Colonic mucosa (tissue), 4 donors: ENCODE results near the gene NDNF. TPM values are rescaled to one million over a fixed set of nuclear protein-coding genes. Genes with fewer than 3 reads are reported as not detected.

Source experiments
- DNase-seq: peaks from one replicate; pipeline ENCODE4 v3.0.0-alpha.2; 2020
- H3K27ac ChIP-seq: fragments of 200-600 bp; one replicate; pipeline ENCODE4 v1.8.0; 2021
- H3K27me3 ChIP-seq: fragments of 200-600 bp; one replicate; pipeline ENCODE4 v1.8.0; 2021
- H3K36me3 ChIP-seq: fragments of 200-600 bp; one replicate; pipeline ENCODE4 v1.8.0; 2021
- H3K4me1 ChIP-seq: fragments of 200-600 bp; one replicate; pipeline ENCODE4 v1.8.0; 2021; ENCODE audit warnings: mild to moderate bottlenecking
- H3K4me3 ChIP-seq: fragments of 200-600 bp; one replicate; pipeline ENCODE4 v1.8.0; 2021
- H3K9ac ChIP-seq, 2 donors: one replicate each; pipeline ENCODE4 v1.7.0; 2013; ENCODE audit warnings: control low read depth in 2 of 2, low read depth in 2 of 2, low read length in 2 of 2
- H3K9me3 ChIP-seq: fragments of 200-600 bp; one replicate; pipeline ENCODE4 v1.8.0; 2021
- CTCF ChIP-seq: fragments of 200-600 bp; IDR thresholded peaks from one replicate; pipeline ENCODE4 v1.8.0; 2022; ENCODE audit warnings: antibody characterized with exemption, mild to moderate bottlenecking
- intact Hi-C: fragments of 100-400 bp; cut with DNase I; formaldehyde crosslinking; loops from one replicate; pipeline ENCODE4 v1.14.1; 2022
- total RNA-seq, 2 donors: library from RNA; stranded (reverse); fragmentation: NEBNext Ultra II Directional in 1 of 2; extraction: Animal tissue kit (Norgen Biotek cat#: 25700) in 1 of 2; gene quantifications; one replicate each; pipeline ENCODE4 v1.2.1, GENCODE V29; 2021
- donor health status: healthy.
- donor health status: DM: no; HTN: no; CAD: no.
- donor health status: DM: no; HTN: no; CAD: no.

Gene NDNF
- total RNA-seq, result 10 to 100 TPM in 1 of 2 donors, 1 to 10 TPM in 1; 8.9 to 30.4 TPM

- Histone ChIP-seq H3K4me1 (peaks cover 4% of the 10 kb centered on the region), H3K27ac (peak within 1 kb of the TSS; percentile 69), H3K9ac (peak within 1 kb of the TSS; percentile 70 to 78), H3K27me3 (no peaks in the 10 kb centered on the region), H3K36me3 (no peaks in the 10 kb centered on the region), H3K4me3 (peak within 1 kb of the TSS; percentile 60), H3K9me3 (no peaks in the 10 kb centered on the region)
- TF ChIP-seq CTCF, result no peak
- DNase-seq, result peak; percentile 85
- intact Hi-C loops, result loop anchor here (5.0 kb wide), 1 partner anchor 145 kb away; no protein-coding TSS in a partner anchor
These were observed at the start of gene NDNF for GRCh38 chr4:121072224-121073003. Gene NDNF, minus strand, starts transcription at chr4:121072535. Its CDS starts 26,698 bp downstream, at chr4:121045837.

- no peak overlapping the region for H3K4me3 ChIP-seq
- intact Hi-C loops, result no loop called here
- H3K36me3 ChIP-seq, result no peaks in the 10 kb centered on the region
- H3K9ac ChIP-seq, result no peak overlapping the region
- H3K4me1 ChIP-seq, result no peaks in the 10 kb centered on the region
- no peak overlapping the region for H3K27ac ChIP-seq
- H3K27me3 ChIP-seq, result no peaks in the 10 kb centered on the region
- no peaks in the 10 kb centered on the region for H3K9me3 ChIP-seq
- TF ChIP-seq CTCF, result no peak
- DNase-seq, result no peak
These were observed 47.4 kb upstream of the NDNF start for GRCh38 chr4:121119715-121120114.

- no peak overlapping the region for H3K9ac ChIP-seq
- no peak for TF ChIP-seq CTCF
- H3K4me1 ChIP-seq, result no peaks in the 10 kb centered on the region
- intact Hi-C loops, result no loop called here
- H3K27ac ChIP-seq, result no peak overlapping the region
- no peak overlapping the region for H3K4me3 ChIP-seq
- no peaks in the 10 kb centered on the region for H3K36me3 ChIP-seq
- no peak for DNase-seq
- H3K27me3 ChIP-seq, result no peaks in the 10 kb centered on the region
- no peaks in the 10 kb centered on the region for H3K9me3 ChIP-seq
These were observed 46.0 kb upstream of the NDNF start for GRCh38 chr4:121118344-121118743.

- no peak overlapping the region for H3K4me3 ChIP-seq
- TF ChIP-seq CTCF, result no peak
- H3K36me3 ChIP-seq, result no peaks in the 10 kb centered on the region
- no peaks in the 10 kb centered on the region for H3K27me3 ChIP-seq
- intact Hi-C loops, result loop anchor here (5.0 kb wide), 1 partner anchor 957 kb away; no protein-coding TSS in a partner anchor
- H3K9me3 ChIP-seq, result no peaks in the 10 kb centered on the region
- no peak overlapping the region for H3K9ac ChIP-seq
- no peak for DNase-seq
- no peaks in the 10 kb centered on the region for H3K4me1 ChIP-seq
- no peak overlapping the region for H3K27ac ChIP-seq
These were observed 42.4 kb upstream of the NDNF start for GRCh38 chr4:121114756-121115155.

- no peak overlapping the region for H3K4me3 ChIP-seq
- H3K9ac ChIP-seq, result no peak overlapping the region
- no peaks in the 10 kb centered on the region for H3K27me3 ChIP-seq
- peak; percentile 44 for TF ChIP-seq CTCF
- no peak overlapping the region for H3K27ac ChIP-seq
- H3K9me3 ChIP-seq, result no peaks in the 10 kb centered on the region
- no peaks in the 10 kb centered on the region for H3K4me1 ChIP-seq
- DNase-seq, result no peak
- intact Hi-C loops, result loop anchor here (5.0 kb wide), 1 partner anchor 955 kb away; no protein-coding TSS in a partner anchor
- no peaks in the 10 kb centered on the region for H3K36me3 ChIP-seq
These were observed 40.2 kb upstream of the NDNF start for GRCh38 chr4:121112530-121112929.
